Ascending aorta (tissue), 2 donors: ENCODE results near the gene STAT4. TPM values are rescaled to one million over a fixed set of nuclear protein-coding genes. Genes with fewer than 3 reads are reported as not detected.

ENCODE experiments used
- DNase-seq, 2 donors: peaks; one replicate each; pipeline ENCODE4 v3.0.0-alpha.2; 2019; ENCODE audit warnings: low spot score in 2 of 2
- H3K27ac ChIP-seq, 2 donors: fragments of 200-600 bp; sonication (generic); one replicate each; pipeline ENCODE4 v1.5.1; 2016 to 2017; ENCODE audit warnings: mild to moderate bottlenecking in 1 of 2
- H3K27me3 ChIP-seq: fragments of 200-600 bp; sonication (generic); one replicate; pipeline ENCODE4 v1.5.1; 2017
- H3K36me3 ChIP-seq, 2 donors: fragments of 200-600 bp; sonication (generic); one replicate each; pipeline ENCODE4 v1.5.1; 2016
- H3K4me1 ChIP-seq, 2 donors: fragments of 200-600 bp; sonication (generic); one replicate each; pipeline ENCODE4 v1.5.1; 2016 to 2017; ENCODE audit warnings: mild to moderate bottlenecking in 1 of 2
- H3K4me3 ChIP-seq, 2 donors: fragments of 200-600 bp; sonication (generic); one replicate each; pipeline ENCODE4 v1.5.1; 2016 to 2017; ENCODE audit warnings: mild to moderate bottlenecking in 1 of 2
- H3K9me3 ChIP-seq, 2 donors: fragments of 200-600 bp; sonication (generic); one replicate each; pipeline ENCODE4 v1.5.1; 2016
- CTCF ChIP-seq, 3 experiments: fragments of 200-600 bp in 2 of 3; fragments of 450-650 bp in 1 of 3; sonication (generic) in 2 of 3; IDR thresholded peaks; one replicate each; pipeline ENCODE4 v1.5.1; 2016 to 2019; ENCODE audit warnings: antibody characterized with exemption in 3 of 3, mild to moderate bottlenecking in 1 of 3, moderate library complexity in 1 of 3
- intact Hi-C: fragments of 100-400 bp; cut with DNase I; formaldehyde crosslinking; loops from one replicate; pipeline ENCODE4 v1.15.1; 2023
- total RNA-seq: library from RNA; depleted of rRNA; stranded (reverse); fragments of >200 nt; gene quantifications from one replicate; pipeline ENCODE4 v1.1.0, GENCODE V29; 2016

STAT4 gene
- total RNA-seq, 1 donor from 2014 or later = 0.85 TPM

- intact Hi-C loops = no loop called here
- Histone ChIP-seq H3K4me1 (no peaks in the 10 kb centered on the region), H3K27me3 (no peaks in the 10 kb centered on the region), H3K27ac (no peak overlapping the region), H3K9me3 (no peaks in the 10 kb centered on the region), H3K4me3 (no peak overlapping the region), H3K36me3 (no peaks in the 10 kb centered on the region)
- no peak for DNase-seq
- no peak for TF ChIP-seq CTCF (IDR thresholded peaks at IDR 0.05)
Measured at GRCh38 chr2:191158747-191159146, 8.0 kb upstream of the STAT4 start.

- TF ChIP-seq CTCF (IDR thresholded peaks at IDR 0.05) = no peak
- Histone ChIP-seq H3K27ac (no peak overlapping the region), H3K4me1 (no peaks in the 10 kb centered on the region), H3K36me3 (no peaks in the 10 kb centered on the region), H3K4me3 (no peak overlapping the region), H3K27me3 (no peaks in the 10 kb centered on the region), H3K9me3 (no peaks in the 10 kb centered on the region)
- intact Hi-C loops = no loop called here
- DNase-seq = no peak
Measured at GRCh38 chr2:191158193-191158592, 7.4 kb upstream of the STAT4 start.

GRCh38 chr2:191155608-191156071 lies 4.8 kb upstream of the STAT4 start:
- no peaks in the 10 kb centered on the region for H3K36me3 ChIP-seq
- no peak overlapping the region for H3K27ac ChIP-seq
- no peak for DNase-seq
- H3K27me3 ChIP-seq = no peaks in the 10 kb centered on the region
- intact Hi-C loops = no loop called here
- H3K4me3 ChIP-seq = no peak overlapping the region
- no peaks in the 10 kb centered on the region for H3K4me1 ChIP-seq
- TF ChIP-seq CTCF (IDR thresholded peaks at IDR 0.05) = peak; percentile 14 to 41 (median 28)
- H3K9me3 ChIP-seq = no peaks in the 10 kb centered on the region

- DNase-seq = no peak
- Histone ChIP-seq H3K36me3 (no peaks in the 10 kb centered on the region), H3K4me3 (no peak overlapping the region), H3K27ac (no peak overlapping the region), H3K9me3 (no peaks in the 10 kb centered on the region), H3K4me1 (no peaks in the 10 kb centered on the region), H3K27me3 (no peaks in the 10 kb centered on the region)
- intact Hi-C loops = loop anchor here (5.0 kb wide), 1 partner anchor 101 kb away; no protein-coding TSS in a partner anchor
- no peak for TF ChIP-seq CTCF (IDR thresholded peaks at IDR 0.05)
Measured at GRCh38 chr2:191153716-191154115, 2.9 kb upstream of the STAT4 start.

GRCh38 chr2:191152482-191153240 lies 1.9 kb upstream of the STAT4 start:
- Histone ChIP-seq H3K4me1 (no peaks in the 10 kb centered on the region), H3K4me3 (no peak overlapping the region), H3K9me3 (no peaks in the 10 kb centered on the region), H3K27ac (no peak overlapping the region), H3K36me3 (no peaks in the 10 kb centered on the region), H3K27me3 (no peaks in the 10 kb centered on the region)
- no peak for DNase-seq
- no peak for TF ChIP-seq CTCF (IDR thresholded peaks at IDR 0.05)
- intact Hi-C loops = loop anchor here (5.0 kb wide), 1 partner anchor 100 kb away; no protein-coding TSS in a partner anchor
